Measurements from ENCODE around the gene PELI2.

The PELI2 gene

GRCh38 chr14:56117765-56118610 lies at the start of gene PELI2:
Gene PELI2, plus strand, starts transcription at chr14:56118411. Its CDS starts 250 bp downstream, at chr14:56118661.
- DNase-seq = peak; percentile 70

DNA sequence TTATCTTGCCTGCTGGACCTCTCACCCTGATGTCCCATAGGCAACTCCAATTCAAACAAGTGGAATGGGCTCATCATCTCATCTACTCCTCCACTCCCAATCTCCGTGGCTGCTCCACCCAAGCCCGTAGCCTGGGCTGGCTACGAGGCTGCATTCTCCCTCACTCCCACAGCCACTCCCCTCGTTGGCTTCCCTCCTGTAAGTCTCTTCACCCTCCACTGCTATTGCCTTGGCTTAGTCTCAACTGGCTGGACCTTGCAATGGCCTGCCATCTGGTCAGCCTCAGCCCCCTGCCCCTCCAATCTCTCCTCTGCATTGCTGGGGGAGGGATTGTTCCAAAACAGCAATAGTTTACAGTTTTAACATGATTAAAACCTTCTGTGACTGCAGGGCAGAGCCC lies 44.4 kb upstream of the PELI2 start:
- DNase-seq = no peak

DNA sequence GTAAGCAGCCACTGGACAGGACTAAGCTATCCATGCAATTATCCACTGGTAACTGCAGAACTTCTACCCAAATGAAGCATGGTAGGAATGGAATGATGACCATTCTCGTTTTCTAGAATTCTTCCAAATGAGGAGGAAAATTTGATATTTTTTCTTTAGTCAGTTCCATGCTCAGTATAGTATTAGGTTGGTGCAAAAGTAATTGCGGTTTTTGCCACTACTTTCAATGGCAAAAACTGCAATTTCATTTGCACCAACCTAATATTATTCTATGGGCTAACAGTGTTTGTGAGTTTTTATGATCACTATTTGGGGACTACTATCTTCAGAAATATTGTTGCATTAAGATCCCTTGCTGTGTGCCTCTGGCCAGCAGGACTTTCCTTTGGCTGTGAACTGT lies 42.9 kb upstream of the PELI2 start:
- no peak for DNase-seq

DNA sequence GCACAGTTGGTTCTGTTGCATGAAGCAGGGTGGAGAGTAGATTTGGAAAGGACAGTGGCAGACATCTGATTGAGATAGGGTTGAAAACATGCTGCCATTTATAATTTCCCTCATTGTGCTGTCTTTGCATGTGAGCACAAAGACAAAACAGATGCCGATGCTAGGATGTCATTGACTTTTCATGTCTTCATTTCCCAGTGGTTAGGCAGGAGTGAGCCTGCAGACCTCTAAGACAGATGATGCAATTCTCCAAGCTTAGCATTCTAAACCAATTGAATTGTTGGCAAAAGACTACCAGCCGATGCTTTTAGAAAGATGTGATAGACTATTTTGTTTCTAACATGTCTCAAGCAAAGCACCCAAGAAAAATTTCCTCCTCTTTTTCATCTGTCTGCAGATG lies 37.1 kb upstream of the PELI2 start:
- peak; percentile 68 for DNase-seq

DNA sequence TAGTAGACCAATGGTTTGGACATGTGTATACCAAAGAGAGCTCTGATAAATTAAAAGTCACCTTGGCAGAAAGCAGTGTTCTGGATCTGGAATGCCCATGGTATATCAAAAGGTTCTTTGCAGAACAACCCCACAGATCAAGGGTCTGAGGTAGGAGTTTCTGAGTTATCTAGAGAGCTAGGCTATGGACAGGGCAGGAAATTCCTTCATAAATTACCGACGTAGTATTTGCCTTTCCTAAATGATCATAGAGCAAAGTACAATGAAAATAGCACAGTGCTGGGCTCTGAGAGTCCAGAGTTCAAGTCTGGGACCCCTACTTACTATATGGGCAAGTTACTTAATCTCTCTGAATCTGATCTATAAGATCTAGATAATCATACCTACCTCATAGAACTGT lies 35.3 kb upstream of the PELI2 start:
- DNase-seq = no peak

GRCh38 chr14:56085471-56085870 lies 32.7 kb upstream of the PELI2 start:
- DNase-seq = no peak

DNA sequence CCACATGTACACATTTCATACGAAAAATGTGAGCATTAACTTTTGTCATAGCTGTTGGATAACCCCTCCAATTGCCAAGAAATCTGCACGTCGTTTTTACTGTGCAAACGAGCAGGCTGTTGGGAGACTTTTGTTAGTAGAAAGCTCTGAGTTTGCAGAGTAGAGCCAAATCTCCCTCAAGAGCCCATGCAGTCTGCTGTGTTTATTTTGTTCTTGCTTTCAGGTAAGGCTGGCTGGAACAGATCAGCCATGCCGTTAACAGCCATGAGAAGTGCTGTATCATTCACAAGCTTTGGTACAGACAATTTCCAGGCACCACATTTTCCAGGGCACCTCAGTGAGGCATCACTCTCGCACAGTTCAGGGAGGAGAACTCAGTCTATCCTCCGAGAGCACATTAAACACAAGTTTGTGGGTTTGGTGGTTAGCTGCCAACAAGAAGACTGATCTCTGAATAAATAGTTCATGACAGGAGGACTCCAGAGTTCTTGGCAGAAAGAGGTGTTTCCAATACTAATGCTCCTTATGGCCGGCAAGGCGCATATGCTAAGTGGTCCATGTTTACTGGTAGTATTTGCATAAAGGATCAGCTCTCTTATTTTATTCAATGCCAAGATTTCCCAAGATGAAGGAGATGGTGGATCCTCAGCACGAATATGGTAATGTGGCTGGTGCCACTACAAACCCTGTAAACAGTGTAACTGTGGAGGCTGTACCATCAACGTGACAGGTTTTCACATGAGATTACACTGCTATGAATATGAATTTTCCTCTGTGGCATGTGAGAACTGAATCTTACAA lies 30.3 kb upstream of the PELI2 start:
- peak; percentile 75 for DNase-seq

DNA sequence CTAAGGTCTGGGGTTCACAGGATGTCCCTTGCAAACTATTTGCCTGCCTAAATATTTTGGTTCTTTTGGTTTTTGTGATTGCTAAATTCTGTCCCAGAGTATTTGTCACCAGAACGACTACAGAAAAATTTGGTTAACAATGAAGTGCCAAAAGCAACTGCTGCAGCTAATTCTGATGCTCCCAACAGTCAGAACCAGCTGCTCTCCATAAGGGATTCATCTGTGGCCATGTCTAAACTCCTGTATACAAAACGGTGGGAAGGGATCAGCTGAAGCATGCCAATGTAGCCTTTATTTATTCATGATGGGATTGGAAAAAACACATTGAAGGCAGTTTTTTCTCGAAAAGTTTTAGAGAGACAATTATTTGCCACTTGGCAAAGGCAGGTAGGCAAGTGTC lies 29.3 kb upstream of the PELI2 start:
- no peak for DNase-seq

- DNase-seq = no peak
Measured at GRCh38 chr14:56092763-56093162, 25.4 kb upstream of the PELI2 start.

GRCh38 chr14:56094076-56094475 lies 24.1 kb upstream of the PELI2 start:
- no peak for DNase-seq

DNA sequence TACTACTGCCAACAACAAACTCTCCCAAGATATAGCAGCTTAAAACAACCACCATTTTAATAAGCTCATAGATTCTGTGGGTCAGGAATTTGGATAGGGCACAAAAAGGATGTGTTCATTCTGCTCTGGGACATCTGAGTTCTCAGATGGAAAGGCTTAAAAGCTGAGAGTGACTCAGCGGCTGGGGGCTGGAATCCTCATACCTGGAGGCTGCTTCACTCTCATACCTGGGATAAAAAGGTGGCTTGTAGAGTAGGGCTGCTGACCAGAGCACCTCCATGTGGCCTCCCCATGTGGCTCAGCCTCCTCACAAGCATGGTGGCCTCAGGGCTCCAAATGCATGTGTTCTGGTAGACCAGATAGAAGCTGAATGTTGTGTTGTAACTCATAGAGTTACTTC lies 20.2 kb upstream of the PELI2 start:
- no peak for DNase-seq

GRCh38 chr14:56099081-56099797 lies 19.0 kb upstream of the PELI2 start:
- DNase-seq = no peak

- no peak for DNase-seq
Measured at GRCh38 chr14:56100556-56100955, 17.7 kb upstream of the PELI2 start.

- DNase-seq = peak; percentile 21
Measured at GRCh38 chr14:56102941-56103340, 15.3 kb upstream of the PELI2 start.

GRCh38 chr14:56107615-56108014 lies 10.6 kb upstream of the PELI2 start:
- no peak for DNase-seq

DNA sequence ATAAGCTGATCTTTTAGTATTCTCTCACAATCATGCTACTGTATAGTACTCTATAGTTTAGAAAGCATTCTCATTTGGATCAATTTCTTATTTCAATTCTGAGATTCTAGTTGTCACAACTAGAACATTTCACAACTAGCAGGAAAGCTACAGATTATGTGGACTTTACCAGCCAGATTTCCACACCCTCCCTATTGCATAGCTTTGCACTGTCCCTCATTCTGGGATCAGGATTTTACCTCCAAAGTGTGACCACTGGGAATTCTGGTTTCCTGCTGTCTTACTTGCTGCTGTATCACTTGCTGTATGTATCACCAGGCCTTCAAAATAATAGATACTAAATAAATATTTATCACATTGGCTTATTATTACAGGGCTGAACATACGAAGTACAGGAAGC lies 10.2 kb upstream of the PELI2 start:
- DNase-seq = no peak

GRCh38 chr14:56112781-56113180 lies 5.4 kb upstream of the PELI2 start:
- DNase-seq = no peak

- no peak for DNase-seq
Measured at GRCh38 chr14:56115334-56115870, 2.8 kb upstream of the PELI2 start.

DNA sequence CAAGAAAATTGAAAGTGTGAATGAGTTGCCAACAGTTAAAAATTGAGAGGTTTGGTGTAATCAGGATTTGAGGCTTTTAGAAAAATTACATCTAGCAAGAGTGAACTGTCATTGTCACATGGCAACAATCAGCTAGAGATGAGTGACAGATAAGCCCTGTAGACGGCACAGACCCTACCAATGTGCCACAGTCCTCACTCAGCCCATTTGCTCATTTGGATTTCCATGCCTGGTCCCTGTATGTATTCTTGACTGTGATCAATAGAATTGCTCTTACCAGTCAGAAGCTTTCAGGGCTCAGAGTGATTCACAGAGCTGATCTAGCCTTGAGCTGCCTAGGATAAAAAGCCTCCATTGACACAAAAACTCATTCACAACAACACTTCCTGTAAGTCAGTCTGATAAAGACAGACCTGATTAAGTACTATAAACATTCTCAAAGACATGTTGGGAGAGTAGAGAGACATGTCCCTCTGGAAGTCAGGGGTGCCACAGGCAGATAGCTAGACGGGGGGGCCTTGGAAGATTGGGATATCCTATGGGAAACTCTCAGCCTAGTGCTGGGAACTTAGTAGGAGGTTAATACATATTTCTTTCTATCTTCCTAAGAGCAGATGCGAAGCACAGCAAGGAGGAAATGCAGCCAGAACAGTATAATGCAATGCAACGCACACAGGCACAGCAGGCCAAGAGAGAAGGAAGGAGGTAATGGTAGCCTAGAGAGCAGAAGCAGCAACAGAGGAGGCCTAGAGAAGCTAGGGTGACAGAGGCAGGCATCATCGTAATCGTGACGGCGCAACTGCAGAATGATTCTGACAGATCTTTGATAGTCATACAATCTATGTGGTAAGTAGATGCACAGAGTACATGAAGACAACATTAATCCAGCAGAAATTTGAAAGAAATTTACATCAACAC lies 2.0 kb upstream of the PELI2 start:
- DNase-seq = no peak

DNA sequence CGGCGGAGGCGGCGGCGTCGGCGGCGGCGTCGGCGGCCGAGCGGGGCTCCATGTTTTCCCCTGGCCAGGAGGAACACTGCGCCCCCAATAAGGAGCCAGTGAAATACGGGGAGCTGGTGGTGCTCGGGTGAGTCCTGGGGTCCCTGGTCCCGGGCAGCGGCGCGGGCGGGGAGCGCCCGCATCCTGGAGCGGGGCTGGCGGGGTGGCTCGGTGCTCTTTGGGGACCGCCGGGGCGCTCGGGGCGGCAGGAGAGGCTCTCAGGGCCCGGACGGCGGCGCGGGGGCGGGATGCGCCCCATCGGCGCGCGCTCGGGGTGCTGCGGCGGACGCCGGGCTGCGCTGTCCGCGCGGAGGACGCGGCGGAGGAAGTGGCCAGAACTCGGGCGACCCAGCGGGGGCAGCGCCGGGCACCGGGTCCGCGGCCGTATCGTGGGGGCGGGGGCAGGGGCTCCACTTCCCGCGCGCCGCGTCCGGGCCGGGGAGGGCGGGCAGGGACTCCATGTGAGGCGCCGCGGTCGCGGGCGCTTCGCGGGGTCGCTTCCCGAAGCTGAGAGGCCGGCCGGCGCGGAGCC lies 485 bp downstream of the PELI2 start:
- DNase-seq = no peak

GRCh38 chr14:56119201-56119981 lies 1.2 kb downstream of the PELI2 start:
- DNase-seq = no peak

Measured in fibroblast of upper back skin (primary cell).